Subcutaneous adipose tissue (tissue), 4 donors: ENCODE results near the gene WWOX. TPM values are rescaled to one million over a fixed set of nuclear protein-coding genes. Genes with fewer than 3 reads are reported as not detected.

ENCODE experiments used
- total RNA-seq, 4 donors: library from RNA; depleted of rRNA; stranded (reverse); fragments of >200 nt; gene quantifications; one replicate each; pipeline ENCODE4 v1.1.0, GENCODE V29; 2016
- TF ChIP-seq, protein P1 (sequence below): fragments of 450-650 bp; IDR thresholded peaks from one replicate; pipeline ENCODE4 v1.5.1; 2016; ENCODE audit warnings: low read depth, mild to moderate bottlenecking, control low read depth, antibody characterized with exemption, moderate library complexity

Gene WWOX
- total RNA-seq, 4 donors from 2014 or later = 31.4 to 67.8 (median 46.0) TPM

- TF ChIP-seq, protein P1, sequence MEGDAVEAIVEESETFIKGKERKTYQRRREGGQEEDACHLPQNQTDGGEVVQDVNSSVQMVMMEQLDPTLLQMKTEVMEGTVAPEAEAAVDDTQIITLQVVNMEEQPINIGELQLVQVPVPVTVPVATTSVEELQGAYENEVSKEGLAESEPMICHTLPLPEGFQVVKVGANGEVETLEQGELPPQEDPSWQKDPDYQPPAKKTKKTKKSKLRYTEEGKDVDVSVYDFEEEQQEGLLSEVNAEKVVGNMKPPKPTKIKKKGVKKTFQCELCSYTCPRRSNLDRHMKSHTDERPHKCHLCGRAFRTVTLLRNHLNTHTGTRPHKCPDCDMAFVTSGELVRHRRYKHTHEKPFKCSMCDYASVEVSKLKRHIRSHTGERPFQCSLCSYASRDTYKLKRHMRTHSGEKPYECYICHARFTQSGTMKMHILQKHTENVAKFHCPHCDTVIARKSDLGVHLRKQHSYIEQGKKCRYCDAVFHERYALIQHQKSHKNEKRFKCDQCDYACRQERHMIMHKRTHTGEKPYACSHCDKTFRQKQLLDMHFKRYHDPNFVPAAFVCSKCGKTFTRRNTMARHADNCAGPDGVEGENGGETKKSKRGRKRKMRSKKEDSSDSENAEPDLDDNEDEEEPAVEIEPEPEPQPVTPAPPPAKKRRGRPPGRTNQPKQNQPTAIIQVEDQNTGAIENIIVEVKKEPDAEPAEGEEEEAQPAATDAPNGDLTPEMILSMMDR = no peak
These were observed 976.8 kb downstream of the WWOX start for GRCh38 chr16:79076047-79076767.

GRCh38 chr16:79077346-79077745, 977.9 kb downstream of the WWOX start:
- TF ChIP-seq, protein P1 = no peak

- TF ChIP-seq, protein P1 = no peak
These were observed 980.4 kb downstream of the WWOX start for GRCh38 chr16:79079656-79080420.

GRCh38 chr16:79081297-79082066, 982.0 kb downstream of the WWOX start:
- TF ChIP-seq, protein P1 = no peak

GRCh38 chr16:79082970-79083369, 983.5 kb downstream of the WWOX start:
- TF ChIP-seq, protein P1 = no peak

GRCh38 chr16:79083508-79084299, 984.2 kb downstream of the WWOX start:
- TF ChIP-seq, protein P1 = no peak
